ENCODE data around the gene TMEM238. TPM values are rescaled to one million over a fixed set of nuclear protein-coding genes. Genes with fewer than 3 reads are reported as not detected.

TMEM238 gene
- total RNA-seq, 2 experiments from 2014 or later: 11.3 to 12.1 TPM

Other genes with a start within 250 kb of the TMEM238 start
- not detected for gene TNNT1, start 235.1 kb downstream of the TMEM238 start, total RNA-seq
- not detected for gene TNNI3, start 226.6 kb downstream of the TMEM238 start, total RNA-seq
- not detected for gene DNAAF3, start 217.7 kb downstream of the TMEM238 start, total RNA-seq
- gene SYT5, start 204.0 kb downstream of the TMEM238 start, total RNA-seq: not detected
- not detected for gene PTPRH, start 174.8 kb downstream of the TMEM238 start, total RNA-seq
- gene TMEM86B, start 155.5 kb downstream of the TMEM238 start, total RNA-seq: 1 to 10 TPM; 6.5 to 7.6 TPM
- 100 to 1,000 TPM; 226 to 230 TPM for gene PPP6R1, start 125.3 kb downstream of the TMEM238 start, total RNA-seq
- 10 to 100 TPM; 74.4 to 79.6 TPM for gene HSPBP1, start 104.2 kb downstream of the TMEM238 start, total RNA-seq
- 1 to 10 TPM; 4.8 to 5.7 TPM for gene BRSK1, start 100.3 kb downstream of the TMEM238 start, total RNA-seq
- gene TMEM150B, start 59.0 kb downstream of the TMEM238 start, total RNA-seq: under 1 TPM in 1 of 2 experiments, not detected in 1; 0.31 TPM
- 10 to 100 TPM; 17.4 to 18.1 TPM for gene KMT5C, start 44.4 kb downstream of the TMEM238 start, total RNA-seq
- gene COX6B2, start 29.6 kb downstream of the TMEM238 start, total RNA-seq: not detected
- gene GARIN5B, start 21.0 kb downstream of the TMEM238 start, total RNA-seq: not detected
- under 1 TPM; 0.08 to 0.21 TPM for gene IL11, start 13.8 kb downstream of the TMEM238 start, total RNA-seq
- gene TMEM190, start 7.5 kb downstream of the TMEM238 start, total RNA-seq: not detected
- 1,000 to 10,000 TPM; 2,223 to 2,277 TPM for gene RPL28, start 1.6 kb upstream of the TMEM238 start, total RNA-seq
- gene UBE2S, start 23.5 kb upstream of the TMEM238 start, total RNA-seq: 100 to 1,000 TPM; 296 to 311 TPM
- gene SHISA7, start 59.0 kb upstream of the TMEM238 start, total RNA-seq: not detected
- gene ISOC2, start 77.3 kb upstream of the TMEM238 start, total RNA-seq: 10 to 100 TPM; 34.4 to 36.6 TPM
- gene C19orf85, start 80.5 kb upstream of the TMEM238 start, total RNA-seq: not detected
- gene ZNF628, start 92.3 kb upstream of the TMEM238 start, total RNA-seq: 1 to 10 TPM; 6.4 to 7.4 TPM
- 10 to 100 TPM; 32.7 to 33.1 TPM for gene NAT14, start 100.9 kb upstream of the TMEM238 start, total RNA-seq
- gene SSC5D, start 104.1 kb upstream of the TMEM238 start, total RNA-seq: under 1 TPM; 0.63 to 0.99 TPM
- not detected for gene SBK2, start 152.8 kb upstream of the TMEM238 start, total RNA-seq
- not detected for gene SBK3, start 161.3 kb upstream of the TMEM238 start, total RNA-seq
- gene ZNF579, start 196.6 kb upstream of the TMEM238 start, total RNA-seq: 1 to 10 TPM; 6.9 to 7.5 TPM
- gene FIZ1, start 215.2 kb upstream of the TMEM238 start, total RNA-seq: 10 to 100 TPM; 17.4 to 17.8 TPM
- gene ZNF524, start 216.0 kb upstream of the TMEM238 start, total RNA-seq: 10 to 100 TPM; 11.9 to 13.2 TPM
- 10 to 100 TPM; 11.8 to 12.0 TPM for gene ZNF865, start 221.4 kb upstream of the TMEM238 start, total RNA-seq
- 1 to 10 TPM; 2.8 to 3.0 TPM for gene ZNF784, start 240.3 kb upstream of the TMEM238 start, total RNA-seq